GM19438 (cell line): Measurements from ENCODE around the gene TYMS.

Experiments used
- ATAC-seq: cut with Tn5 transposase; IDR thresholded peaks from one replicate; pipeline ENCODE4 v1.9.1; 2021; ENCODE audit warnings: low read depth; ENCODE audit not compliant: unreplicated experiment

Gene TYMS

GRCh38 chr18:644395-645004, 13.0 kb upstream of the TYMS start:
- ATAC-seq, result no peak

DNA sequence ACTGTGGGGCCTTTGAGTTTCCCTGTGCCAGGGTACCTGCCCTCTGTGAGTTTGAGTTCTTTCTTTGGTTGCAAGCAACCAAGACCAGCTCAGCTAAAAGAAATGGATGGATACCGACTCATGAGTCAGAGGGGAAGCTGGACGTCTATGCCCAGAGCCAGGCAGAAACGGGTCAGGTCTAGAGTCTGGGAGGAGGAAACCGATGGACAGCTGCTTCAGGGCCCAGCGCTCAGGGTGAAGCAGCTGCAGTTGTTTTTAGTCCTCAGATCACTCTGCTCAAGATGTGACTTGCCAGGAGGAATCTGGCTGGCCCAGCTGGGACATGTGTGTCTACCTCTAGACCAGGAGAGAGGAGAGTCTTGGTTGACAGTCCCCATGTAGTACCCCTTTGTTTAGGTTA, 10.1 kb upstream of the TYMS start:
- ATAC-seq, result no peak

GRCh38 chr18:649341-649740, 8.1 kb upstream of the TYMS start:
- no peak for ATAC-seq

GRCh38 chr18:650428-650858, 7.0 kb upstream of the TYMS start:
- ATAC-seq, result peak; percentile 98

DNA sequence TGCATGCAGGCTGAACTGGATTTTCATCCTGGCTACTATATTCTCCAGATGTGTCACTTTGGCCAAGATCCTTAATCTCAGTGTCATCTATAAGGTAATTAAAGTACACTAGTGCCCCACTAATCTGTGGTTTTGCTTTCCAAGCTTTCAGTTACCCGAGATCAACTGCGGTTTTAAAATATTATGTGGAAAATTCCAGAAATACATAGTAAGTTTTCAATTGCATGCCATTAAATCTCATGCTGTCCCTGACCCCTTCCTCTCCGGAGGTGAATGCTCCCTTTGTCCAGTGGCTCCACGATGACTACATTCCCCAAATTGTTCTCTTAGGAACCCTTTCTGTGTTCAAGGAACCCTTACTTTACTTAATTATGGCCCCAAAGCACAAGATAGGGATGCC, 5.3 kb upstream of the TYMS start:
- ATAC-seq, result no peak

DNA sequence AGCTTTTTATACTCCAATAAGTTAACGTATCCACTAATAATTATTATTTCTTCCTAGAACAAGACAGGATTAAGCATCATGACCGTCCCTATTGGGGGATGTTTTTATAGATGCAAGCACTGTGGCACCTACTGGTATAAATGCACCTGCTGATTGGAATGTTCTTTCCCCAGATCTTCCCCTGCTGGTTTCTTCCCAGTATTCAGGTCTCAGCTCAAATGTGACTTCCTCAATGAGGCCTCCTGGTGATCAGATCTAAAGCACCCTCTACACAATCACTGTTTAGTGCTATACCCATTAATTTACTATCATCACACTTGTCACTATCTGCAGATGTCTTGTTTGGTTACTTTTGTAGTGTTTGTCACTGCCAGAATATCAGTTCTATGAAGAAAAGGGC, 3.9 kb upstream of the TYMS start:
- no peak for ATAC-seq

DNA sequence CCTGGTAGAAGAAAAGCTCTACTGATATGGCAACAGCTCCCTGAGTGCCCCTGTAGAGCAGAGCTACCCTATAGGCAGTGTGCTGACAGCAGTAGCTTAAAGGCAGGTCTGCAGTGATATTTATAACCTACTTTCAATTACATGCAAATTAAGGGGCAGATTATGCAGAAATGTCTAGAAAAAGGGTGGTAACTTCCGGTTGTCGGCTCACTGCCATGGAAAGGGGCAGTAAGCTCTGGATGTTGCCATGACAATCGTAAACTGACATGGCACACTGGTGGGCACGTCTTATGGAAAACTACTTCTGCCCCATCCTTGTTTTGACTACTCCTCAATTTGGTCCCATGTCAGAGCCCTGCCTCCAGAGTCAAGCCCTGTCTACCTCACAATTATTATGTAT, 2.9 kb upstream of the TYMS start:
- no peak for ATAC-seq

DNA sequence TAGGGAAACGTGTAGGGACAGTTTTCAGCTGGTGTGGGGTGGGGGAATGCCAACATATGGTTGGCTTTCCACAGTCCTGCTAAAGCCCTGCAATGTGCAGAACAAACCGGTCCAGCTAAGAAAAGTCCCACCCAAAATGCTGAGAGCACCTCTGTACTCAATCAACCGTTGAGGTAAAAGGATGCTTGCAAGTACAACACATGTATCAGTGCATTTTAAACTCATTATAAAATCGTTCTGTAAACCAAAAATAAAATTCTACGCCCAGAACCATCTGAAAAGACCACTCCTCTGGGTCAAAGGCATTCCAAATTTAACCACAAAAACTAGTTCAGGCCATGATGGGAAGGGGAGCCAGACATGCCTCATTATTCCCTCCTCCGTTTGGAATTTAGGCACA, 2.0 kb upstream of the TYMS start:
- ATAC-seq, result no peak

DNA sequence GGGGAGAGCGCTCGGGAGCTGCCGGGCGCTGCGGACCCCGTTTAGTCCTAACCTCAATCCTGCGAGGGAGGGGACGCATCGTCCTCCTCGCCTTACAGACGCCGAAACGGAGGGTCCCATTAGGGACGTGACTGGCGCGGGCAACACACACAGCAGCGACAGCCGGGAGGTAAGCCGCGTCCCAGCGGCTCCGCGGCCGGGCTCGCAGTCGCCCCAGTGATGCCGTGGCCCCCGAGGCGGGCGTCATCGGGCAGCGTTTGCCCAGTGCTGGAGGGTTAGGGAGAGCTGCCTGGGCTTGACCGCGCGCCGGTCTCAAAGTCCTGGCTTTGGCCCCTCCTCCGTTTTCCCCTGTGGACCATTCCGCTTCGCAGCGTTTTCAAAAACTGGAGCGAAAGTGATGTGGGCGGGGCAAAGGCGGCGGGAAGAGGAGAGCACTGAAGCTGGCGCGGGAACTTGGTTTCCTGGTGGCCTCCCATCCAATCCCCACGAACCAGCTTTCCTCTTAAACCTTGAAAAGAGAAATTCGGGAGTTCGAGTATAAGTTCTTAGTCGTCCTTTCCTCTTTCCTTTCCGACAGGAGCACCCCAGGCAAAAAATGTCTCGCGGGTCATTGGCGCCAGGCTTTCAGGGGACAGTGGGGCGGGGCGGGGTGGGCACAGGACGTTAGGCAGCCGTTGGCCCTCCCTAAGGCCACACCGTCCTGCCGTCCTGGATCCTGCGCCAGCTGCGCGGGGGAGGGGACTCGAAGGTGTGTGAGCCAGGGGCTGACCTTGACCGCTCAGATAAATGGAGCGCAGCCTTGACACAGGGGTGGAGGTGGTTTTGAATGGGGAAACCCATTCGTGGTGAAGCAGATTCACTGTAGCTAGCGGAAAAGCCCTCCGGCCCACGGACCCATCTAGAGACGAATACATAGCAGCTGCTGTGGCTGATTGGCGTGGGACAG, 821 bp downstream of the TYMS start:
- ATAC-seq, result peak; percentile 58

GRCh38 chr18:658947-659533, 1.6 kb downstream of the TYMS start:
- ATAC-seq, result no peak

GRCh38 chr18:659597-659996, 2.1 kb downstream of the TYMS start:
- no peak for ATAC-seq

- ATAC-seq, result no peak
Observed at GRCh38 chr18:662197-662596, 4.7 kb downstream of the TYMS start.

DNA sequence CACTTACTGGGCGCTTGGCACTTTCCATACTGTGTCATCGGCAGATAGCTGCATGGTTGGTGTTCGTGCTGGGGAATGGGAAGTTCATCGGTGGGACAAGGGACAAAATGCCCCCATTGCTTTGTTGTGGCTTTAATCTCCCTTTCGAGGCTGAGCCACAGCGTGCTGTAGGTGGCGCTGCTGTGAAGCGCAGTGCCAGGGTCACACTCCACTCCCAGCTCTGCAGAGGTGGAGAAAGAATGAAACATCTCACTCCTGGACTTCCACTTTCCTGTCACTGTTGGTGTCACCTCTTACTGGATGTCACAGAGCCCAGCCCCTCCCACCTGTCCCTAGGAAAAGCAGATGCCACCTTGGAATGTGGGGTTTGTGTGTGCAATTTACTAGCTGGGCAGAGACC, 8.7 kb downstream of the TYMS start:
- ATAC-seq, result no peak

GRCh38 chr18:666628-667027, 9.2 kb downstream of the TYMS start:
- no peak for ATAC-seq

DNA sequence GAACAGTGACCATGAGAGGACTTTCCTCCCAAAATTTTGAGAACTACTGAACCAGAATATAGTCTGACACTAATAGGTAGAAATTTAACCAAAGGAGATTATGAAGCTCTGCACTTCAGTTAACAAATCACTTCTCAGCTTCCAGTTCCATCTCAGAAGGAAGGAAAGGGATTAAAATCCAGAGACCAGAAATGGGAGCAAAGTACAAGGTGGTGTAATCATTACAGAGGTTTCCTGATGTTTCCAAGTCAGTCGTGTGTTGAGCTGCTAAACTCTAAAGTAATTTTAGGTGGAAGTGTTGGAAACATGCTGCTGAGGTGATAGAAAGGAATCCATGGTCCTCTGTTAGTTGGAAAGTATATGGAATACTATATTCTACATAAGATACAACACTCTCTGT, 10.8 kb downstream of the TYMS start:
- ATAC-seq, result no peak

GRCh38 chr18:669077-669476, 11.6 kb downstream of the TYMS start:
- ATAC-seq, result no peak

DNA sequence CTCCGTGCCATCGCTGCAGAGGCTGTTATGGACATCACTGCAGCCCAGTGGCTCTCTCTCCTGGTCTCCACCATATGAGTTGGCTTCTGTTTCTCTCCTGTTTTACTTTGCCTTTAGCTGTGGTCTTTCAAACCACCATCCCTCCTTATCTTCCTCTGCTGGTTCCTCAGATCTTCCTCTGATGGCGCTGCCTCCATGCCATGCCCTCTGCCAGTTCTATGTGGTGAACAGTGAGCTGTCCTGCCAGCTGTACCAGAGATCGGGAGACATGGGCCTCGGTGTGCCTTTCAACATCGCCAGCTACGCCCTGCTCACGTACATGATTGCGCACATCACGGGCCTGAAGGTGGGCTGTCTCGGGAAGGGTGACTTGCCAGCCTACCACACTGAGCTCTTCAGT, 13.1 kb downstream of the TYMS start:
- no peak for ATAC-seq

DNA sequence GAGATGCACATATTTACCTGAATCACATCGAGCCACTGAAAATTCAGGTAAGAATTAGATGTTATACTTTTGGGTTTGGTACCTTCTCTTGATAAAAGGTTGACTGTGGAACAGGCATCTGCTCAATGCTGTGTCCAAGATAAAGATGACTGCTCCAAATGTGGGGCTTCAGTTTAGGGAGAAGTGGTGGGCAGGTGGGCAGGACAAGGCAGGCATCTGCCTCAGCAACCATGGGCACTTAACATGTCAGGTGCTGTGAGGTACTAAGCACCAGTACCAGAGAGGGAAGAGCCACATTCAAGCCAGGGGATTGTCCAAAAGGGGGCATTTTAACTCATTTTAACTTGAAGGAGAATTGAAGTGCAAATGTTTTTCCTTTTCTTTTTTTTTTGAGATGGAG, 14.0 kb downstream of the TYMS start:
- ATAC-seq, result no peak

DNA sequence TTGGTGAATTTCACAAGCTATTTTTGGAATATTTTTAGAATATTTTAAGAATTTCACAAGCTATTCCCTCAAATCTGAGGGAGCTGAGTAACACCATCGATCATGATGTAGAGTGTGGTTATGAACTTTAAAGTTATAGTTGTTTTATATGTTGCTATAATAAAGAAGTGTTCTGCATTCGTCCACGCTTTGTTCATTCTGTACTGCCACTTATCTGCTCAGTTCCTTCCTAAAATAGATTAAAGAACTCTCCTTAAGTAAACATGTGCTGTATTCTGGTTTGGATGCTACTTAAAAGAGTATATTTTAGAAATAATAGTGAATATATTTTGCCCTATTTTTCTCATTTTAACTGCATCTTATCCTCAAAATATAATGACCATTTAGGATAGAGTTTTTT, 15.9 kb downstream of the TYMS start:
- ATAC-seq, result no peak

- ATAC-seq, result no peak
Observed at GRCh38 chr18:673769-674168, 16.3 kb downstream of the TYMS start.

DNA sequence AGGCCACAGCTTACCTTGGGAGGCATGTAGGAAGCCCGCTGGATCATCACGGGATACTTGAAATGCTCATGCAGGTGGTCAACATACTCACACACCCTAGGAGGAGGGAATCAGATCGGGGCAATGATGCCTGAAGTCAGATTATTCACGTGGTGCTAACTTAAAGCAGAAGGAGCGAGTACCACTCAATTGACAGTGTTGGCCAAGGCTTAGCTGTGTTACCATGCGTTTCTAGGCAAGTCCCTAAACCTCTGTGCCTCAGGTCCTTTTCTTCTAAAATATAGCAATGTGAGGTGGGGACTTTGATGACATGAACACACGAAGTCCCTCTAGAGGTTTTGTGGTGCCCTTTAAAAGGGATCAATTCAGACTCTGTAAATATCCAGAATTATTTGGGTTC, 17.9 kb downstream of the TYMS start:
- ATAC-seq, result no peak

GRCh38 chr18:676069-676468, 18.6 kb downstream of the TYMS start:
- ATAC-seq, result no peak
